Measurements from ENCODE around the gene KCTD1.

KCTD1 gene

GRCh38 chr18:26547646-26548414 lies 523 bp downstream of the KCTD1 start:
- peak; percentile 50 for DNase-seq

- no peak for DNase-seq
Observed at GRCh38 chr18:26546875-26547645, 1.3 kb downstream of the KCTD1 start.

- DNase-seq = no peak
Observed at GRCh38 chr18:26546170-26546874, 2.0 kb downstream of the KCTD1 start.

- no peak for DNase-seq
Observed at GRCh38 chr18:26545335-26546123, 2.8 kb downstream of the KCTD1 start.

- DNase-seq = no peak
Observed at GRCh38 chr18:26544451-26544850, 3.9 kb downstream of the KCTD1 start.

- no peak for DNase-seq
Observed at GRCh38 chr18:26543373-26543772, 5.0 kb downstream of the KCTD1 start.

GRCh38 chr18:26540043-26540628 lies 8.2 kb downstream of the KCTD1 start:
- no peak for DNase-seq

GRCh38 chr18:26538524-26538923 lies 9.8 kb downstream of the KCTD1 start:
- DNase-seq = no peak

GRCh38 chr18:26536664-26537063 lies 11.7 kb downstream of the KCTD1 start:
- no peak for DNase-seq

- DNase-seq = no peak
Observed at GRCh38 chr18:26536032-26536431, 12.3 kb downstream of the KCTD1 start.

GRCh38 chr18:26535630-26536029 lies 12.7 kb downstream of the KCTD1 start:
- no peak for DNase-seq

- no peak for DNase-seq
Observed at GRCh38 chr18:26532367-26533340, 15.7 kb downstream of the KCTD1 start.

GRCh38 chr18:26531605-26532298 lies 16.6 kb downstream of the KCTD1 start:
- DNase-seq = no peak

GRCh38 chr18:26526966-26527234 lies 21.5 kb downstream of the KCTD1 start:
- DNase-seq = no peak

GRCh38 chr18:26526128-26526965 lies 22.0 kb downstream of the KCTD1 start:
- no peak for DNase-seq

- DNase-seq = no peak
Observed at GRCh38 chr18:26524504-26525351, 23.6 kb downstream of the KCTD1 start.

GRCh38 chr18:26524002-26524401 lies 24.4 kb downstream of the KCTD1 start:
- DNase-seq = no peak

GRCh38 chr18:26521617-26522016 lies 26.7 kb downstream of the KCTD1 start:
- DNase-seq = no peak

GRCh38 chr18:26520974-26521373 lies 27.4 kb downstream of the KCTD1 start:
- no peak for DNase-seq
